Activated CD4-positive, alpha-beta T cell treated with anti-CD3 and anti-CD28 coated beads, Interleukin-10, Interleukin-2, amounts not matched to agents 100 ng/mL and 50 ng/mL, durations not matched to agents 16 hours and 8 hours (primary cell): ENCODE results near the gene TEDC2.

Source experiments
- DNase-seq: peaks from one replicate; pipeline ENCODE4 v3.0.0-alpha.2; 2020

TEDC2 gene

DNA sequence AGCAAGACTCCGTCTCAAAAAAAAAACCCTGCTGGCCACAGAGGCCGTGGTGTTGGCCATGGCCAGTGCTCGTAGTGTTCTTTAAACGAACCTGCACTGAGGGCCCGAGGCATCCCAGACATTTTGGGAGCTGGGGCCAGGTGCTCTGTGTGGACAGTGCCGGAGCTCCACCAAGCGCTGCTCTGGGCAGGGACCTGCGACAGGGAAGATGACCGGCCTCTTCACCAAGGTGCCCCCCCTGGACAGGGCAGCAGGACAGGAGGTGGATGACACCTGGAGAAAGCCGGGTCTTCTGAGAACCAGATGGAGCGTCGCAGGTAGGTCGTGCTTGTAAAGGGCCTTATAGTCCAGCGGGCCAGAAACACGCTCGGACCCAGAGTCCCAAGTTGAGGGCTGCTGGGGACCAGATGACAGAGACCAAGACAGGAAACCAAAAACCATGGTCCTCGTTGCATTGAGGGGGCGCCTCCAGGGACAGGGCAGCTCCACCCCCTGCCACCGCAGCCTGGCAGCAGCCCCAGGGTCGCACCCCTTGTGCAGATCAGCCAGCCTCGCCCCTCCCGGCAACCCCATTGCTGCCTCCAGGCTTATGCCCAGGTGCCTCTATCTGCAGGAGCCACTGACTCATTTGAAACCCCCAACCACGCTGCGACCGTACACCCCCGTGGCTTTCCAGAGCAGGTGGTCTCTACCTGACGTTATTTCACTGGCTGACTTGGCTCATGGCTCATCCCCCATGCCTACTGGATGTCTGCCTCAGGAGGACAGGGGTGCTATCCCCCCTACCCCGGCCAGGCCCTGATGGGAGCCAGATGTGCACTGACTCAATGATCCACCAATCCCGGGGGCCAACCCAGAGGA is 7.0 kb downstream of the TEDC2 start:
- no peak for DNase-seq

DNA sequence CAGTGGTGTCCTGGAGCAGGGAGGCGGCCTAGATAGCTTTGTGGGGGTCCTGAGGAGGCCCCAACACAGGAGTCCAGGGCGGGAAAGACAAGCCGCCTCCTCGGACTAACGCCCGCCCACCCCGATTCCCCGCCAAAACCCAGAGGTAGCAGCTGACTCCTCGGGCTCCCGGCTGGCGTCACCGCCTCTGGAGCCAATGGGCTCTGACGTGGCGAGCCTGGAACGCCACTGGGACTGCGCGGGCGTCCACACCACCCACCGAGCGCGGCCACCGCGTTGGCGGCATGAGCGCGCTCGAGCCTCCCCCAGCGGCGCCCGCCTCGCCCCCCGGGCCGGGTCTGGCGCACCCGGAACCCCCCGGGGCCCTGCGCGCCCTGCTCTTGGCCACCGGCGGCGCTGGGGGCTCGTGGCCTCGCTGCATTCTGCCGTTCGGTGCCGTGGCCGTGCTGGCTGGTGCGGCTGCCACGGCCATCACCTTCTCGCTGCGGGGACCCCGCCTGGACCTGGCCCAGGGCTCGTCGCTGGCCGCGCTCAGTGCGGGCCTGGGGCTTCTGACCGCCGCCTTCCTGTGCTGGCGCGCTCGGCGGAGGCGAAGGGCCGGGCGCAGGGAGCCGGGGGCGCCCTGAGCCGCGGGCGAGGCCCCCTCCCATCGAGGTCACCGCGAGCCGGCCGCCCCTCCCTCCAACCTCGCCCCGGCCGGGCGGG is 7.8 kb downstream of the TEDC2 start:
- DNase-seq, result no peak

- DNase-seq, result no peak
These were observed 8.4 kb downstream of the TEDC2 start for GRCh38 chr16:2468233-2468724.

- no peak for DNase-seq
These were observed 9.0 kb downstream of the TEDC2 start for GRCh38 chr16:2468725-2469398.

DNA sequence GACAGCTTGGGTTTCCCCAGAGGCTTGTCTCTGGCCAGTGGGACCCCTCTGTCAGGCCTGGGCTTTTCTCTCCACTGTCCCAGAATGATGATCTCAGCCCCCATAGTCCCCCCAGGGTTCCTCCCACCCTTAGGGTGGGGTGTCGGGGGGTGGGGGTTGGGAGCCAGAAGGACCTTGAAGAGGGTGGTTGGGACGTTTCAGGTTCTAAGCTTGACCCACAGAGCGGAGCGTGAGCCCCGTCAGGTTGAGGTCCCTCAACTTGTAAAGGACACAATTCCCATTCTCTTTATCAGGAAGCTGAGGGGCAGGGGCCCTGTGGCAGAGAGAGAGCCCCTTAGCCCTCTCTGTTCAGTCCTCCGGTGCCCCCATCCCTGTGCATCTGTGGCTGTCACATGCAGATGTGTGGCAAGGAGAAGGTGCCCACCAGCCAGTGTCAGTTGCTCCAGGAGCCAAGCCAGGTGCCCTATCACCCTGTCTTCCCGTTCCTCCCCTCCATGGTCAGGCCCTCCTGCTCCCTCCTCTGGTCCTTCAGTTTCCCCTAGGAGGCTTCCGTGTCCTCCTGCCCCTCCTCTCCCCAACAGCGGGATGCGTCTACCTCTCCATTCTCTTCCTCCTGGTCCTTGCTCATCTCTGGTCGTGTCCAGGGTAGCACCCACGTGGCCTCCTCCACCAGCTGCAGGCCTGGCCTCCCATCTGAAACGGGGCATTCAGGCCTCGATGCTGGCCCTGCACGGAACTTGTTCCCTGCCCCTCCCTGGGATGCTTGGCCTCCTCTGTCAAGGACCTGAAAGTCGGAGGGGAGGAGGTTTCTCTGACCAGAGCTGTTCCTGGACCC is 9.7 kb downstream of the TEDC2 start:
- DNase-seq, result no peak

DNA sequence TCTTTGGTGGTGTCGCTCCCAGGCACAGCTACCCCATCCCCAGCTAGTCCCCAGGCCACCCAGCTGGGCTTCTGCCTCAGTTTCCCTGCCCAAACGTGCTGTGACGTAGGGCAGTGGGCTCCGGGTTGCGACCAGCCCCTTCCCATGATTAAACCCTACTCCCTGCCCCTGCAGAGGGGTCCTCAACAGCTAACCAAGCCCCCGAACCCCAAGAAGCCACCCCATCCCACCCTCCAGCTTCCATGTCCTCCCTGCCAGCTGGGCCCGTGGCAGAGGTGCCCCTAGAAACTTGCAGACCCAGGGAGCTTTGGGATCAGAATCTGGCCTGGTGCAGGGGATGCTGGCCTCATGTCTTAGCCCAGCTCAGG is 10.3 kb downstream of the TEDC2 start:
- no peak for DNase-seq

GRCh38 chr16:2470603-2471015 is 10.7 kb downstream of the TEDC2 start:
- no peak for DNase-seq

DNA sequence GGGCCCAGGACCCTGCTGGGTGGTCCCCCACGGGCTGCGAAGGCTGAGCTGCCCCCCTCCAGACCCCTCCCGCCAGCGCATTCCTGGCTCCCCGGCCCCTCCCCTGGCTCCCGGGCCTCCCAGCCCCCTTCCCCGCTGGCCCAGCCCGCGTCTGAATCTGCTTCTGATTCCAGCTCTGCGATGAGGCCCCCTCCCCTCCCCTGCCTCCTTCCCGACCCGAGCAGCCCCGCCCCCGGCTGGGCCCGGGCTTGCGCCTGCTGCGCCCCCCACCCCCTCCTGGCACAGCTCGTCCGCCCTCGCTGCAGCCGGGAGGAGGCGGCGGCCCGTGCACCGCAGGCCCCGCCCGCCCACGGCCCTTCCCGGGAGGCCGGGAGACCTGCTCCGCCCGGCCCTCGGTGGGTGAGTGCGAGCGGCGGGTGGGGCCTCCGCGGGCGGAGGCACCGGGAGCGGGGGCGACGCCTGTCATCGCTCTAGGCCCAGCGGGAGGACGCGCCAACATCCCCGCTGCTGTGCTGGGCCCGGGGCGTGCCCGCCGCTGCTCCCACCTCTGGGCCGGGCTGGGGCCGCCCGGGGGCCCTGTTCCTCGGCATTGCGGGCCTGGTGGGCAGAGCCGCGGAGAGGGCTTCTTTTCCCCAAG is 11.2 kb downstream of the TEDC2 start, which contains the start of gene NTN3:
Gene NTN3, plus strand, starts transcription at position 282 of the 637 bp plus-strand sequence. CDS start 405 bp downstream, outside the sequence.
- no peak for DNase-seq

DNA sequence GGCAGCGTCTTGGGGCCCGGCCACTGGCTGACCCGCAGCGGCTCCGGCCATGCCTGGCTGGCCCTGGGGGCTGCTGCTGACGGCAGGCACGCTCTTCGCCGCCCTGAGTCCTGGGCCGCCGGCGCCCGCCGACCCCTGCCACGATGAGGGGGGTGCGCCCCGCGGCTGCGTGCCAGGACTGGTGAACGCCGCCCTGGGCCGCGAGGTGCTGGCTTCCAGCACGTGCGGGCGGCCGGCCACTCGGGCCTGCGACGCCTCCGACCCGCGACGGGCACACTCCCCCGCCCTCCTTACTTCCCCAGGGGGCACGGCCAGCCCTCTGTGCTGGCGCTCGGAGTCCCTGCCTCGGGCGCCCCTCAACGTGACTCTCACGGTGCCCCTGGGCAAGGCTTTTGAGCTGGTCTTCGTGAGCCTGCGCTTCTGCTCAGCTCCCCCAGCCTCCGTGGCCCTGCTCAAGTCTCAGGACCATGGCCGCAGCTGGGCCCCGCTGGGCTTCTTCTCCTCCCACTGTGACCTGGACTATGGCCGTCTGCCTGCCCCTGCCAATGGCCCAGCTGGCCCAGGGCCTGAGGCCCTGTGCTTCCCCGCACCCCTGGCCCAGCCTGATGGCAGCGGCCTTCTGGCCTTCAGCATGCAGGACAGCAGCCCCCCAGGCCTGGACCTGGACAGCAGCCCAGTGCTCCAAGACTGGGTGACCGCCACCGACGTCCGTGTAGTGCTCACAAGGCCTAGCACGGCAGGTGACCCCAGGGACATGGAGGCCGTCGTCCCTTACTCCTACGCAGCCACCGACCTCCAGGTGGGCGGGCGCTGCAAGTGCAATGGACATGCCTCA is 12.0 kb downstream of the TEDC2 start:
- no peak for DNase-seq

GRCh38 chr16:2472488-2472864 is 12.6 kb downstream of the TEDC2 start:
- no peak for DNase-seq

DNA sequence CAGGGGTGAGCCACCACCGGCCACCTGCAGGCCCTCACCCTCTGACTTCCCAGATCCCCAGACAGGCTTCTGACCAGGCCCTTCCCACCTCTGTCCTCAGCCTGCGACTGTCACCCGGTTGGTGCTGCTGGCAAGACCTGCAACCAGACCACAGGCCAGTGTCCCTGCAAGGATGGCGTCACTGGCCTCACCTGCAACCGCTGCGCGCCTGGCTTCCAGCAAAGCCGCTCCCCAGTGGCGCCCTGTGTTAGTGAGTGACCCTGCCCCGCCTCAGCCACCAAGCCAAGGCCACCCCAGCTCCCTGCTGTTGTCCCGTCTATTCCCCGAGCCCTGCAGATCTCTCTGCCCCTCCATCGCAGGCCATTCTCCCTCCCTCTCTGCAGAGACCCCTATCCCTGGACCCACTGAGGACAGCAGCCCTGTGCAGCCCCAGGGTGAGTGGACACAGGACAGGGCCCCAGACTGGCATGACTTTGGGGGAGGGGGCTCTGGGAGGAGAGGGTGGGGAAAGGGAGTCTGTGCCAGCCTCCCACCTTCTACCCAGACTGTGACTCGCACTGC is 13.1 kb downstream of the TEDC2 start:
- no peak for DNase-seq

GRCh38 chr16:2473446-2473926 is 13.6 kb downstream of the TEDC2 start:
- no peak for DNase-seq

DNA sequence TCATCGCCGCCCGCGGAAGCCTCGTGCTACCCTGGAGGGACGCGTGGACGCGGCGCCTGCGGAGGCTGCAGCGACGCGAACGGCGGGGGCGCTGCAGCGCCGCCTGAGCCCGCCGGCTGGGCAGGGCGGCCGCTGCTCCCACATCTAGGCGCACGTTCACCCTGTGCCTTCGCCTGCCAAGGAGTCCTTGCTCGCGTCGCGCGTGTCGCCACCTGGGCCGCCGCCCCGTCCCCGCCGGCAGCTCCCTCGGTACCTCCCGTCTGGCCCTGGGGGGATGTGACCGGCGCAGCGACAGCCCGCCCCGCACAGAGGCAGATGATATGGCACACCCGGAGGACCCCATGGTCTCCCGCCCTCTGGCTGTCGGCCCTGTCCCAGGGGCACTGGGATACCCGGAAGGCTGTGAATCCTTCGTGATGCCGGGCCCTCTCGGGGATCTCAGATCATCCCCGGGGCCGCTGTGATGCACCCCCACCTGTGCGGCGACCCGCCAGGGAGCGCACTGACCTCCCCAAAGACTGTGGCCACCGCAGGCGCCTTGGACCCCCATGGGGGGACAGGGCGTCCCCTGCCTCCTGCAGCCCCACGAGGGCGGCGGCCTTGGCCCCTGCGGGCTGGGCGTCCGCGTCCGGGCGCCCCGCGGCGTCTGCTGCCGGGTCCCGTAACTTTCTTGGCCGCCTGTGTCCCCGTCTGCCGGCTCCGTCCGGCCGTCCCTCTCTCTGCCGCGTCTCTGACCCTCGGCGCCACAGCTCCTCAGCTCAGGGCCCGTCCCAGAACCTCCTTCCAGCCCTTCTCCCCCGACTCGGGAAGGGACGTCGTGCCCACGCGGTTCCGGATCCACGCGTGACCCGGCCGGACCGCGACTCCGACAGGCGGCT is 14.3 kb downstream of the TEDC2 start:
- peak; percentile 69 for DNase-seq

DNA sequence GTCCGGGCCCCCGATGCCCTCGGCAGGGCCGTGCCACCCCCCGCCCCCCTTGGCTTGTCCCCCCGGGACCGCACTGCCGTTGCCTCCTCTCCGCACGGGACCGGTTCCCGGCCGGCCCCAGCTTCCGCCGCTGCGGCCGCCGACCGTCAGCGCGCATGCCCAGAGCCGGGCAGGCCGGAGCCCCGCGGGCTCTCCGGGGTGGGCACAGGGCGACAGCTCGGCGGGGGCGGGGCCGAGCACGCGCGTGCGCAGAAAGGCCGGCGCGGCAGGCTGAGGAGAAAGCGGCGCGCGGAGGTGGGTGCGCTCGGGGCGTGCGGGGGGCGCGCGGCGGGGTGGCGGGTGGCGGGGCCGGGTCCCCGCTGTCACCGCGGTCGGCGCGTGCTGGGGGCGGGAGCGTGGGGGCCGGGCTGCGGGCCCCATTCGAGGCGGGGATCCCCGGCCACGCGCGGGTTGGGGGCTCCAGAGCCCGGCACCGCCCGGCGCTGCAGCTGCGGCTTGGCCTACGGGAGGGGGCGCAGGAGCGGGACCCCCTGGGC is 15.0 kb downstream of the TEDC2 start, which contains the start of gene TBC1D24:
Gene TBC1D24, plus strand, starts transcription at position 251 of the 536 bp plus-strand sequence. CDS start 21,022 bp downstream, outside the sequence.
- DNase-seq, result peak; percentile 94

DNA sequence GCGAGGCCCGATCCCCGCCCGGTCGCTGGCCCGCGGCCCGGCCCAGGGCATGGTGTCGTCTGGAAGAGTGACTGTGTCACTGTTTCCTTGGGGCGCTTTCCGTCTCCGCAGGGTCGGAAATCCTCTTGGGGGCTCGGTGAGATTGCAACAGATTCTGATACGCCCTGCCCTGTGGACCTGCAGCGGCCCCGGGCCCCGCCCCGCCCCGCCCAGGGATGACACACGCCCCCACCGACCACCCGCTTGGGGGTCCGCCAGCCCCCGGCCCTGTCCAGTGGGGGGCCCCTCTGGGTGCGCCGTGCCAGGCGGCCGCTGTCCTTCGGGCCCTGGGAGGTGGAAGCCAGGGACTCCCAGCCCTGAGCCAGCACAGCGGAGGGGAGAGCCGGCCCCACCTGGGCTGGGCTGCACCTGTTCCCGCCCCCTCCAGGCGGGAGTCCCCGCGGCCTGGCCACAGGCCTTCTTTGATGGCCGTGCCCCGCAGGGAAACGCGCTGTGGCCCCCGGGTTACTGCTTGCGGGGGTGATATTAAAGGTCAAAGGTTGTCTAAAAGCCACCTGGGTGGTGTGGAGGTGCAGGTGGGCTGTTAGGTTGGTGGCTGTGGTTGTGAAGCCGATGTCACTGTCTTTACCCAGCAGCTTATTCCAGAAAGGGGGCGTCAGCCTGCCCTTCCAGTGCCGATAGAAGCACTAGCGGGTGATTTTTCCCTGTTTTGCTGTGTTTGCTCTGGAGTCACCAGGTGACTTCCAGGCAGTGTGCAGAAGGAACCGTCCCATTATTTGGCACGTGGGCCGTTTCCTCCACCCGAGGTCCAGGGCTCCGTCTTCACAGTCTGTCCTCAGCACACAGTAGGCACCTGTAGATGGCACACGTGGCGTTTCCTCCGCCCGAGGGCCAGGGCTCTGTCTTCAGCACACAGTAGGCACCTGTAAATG is 15.8 kb downstream of the TEDC2 start:
- peak; percentile 55 for DNase-seq

DNA sequence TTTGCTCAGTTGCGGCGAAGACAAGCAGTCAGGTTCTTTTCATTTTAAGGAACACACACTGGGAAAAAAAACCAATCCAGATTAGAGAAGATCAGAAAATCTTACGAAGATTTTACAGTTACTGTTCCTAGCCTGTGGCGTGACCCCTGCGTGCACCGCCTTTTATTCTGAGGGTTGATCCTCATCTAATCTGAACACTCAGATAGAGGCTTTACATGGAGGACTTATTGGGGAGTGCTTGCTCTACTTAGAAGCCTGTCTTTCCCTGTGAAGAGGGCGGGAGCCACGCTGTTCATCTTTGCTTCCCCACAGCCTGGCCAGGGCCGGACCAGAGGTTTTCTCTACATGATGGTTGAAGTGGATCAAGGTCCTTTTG is 16.4 kb downstream of the TEDC2 start:
- DNase-seq, result no peak

GRCh38 chr16:2476741-2477140 is 16.8 kb downstream of the TEDC2 start:
- DNase-seq, result no peak

- no peak for DNase-seq
These were observed 17.4 kb downstream of the TEDC2 start for GRCh38 chr16:2477327-2477726.
